Esophagus (tissue), 2 donors: ENCODE results near the gene MZB1. TPM values are rescaled to one million over a fixed set of nuclear protein-coding genes. Genes with fewer than 3 reads are reported as not detected.

ENCODE experiments used
- H3K27ac ChIP-seq, 2 donors: one replicate each; pipeline ENCODE4 v1.5.1; 2013; ENCODE audit warnings: low read depth in 2 of 2, mild to moderate bottlenecking in 2 of 2, inconsistent platforms in 1 of 2, low read length in 1 of 2, moderate library complexity in 1 of 2
- H3K27me3 ChIP-seq, 2 donors: one replicate each; pipeline ENCODE4 v1.6.1; 2013; ENCODE audit warnings: low read length in 2 of 2, control low read depth in 1 of 2, mild to moderate bottlenecking in 1 of 2; ENCODE audit not compliant: insufficient read depth in 2 of 2, control insufficient read depth in 1 of 2
- H3K36me3 ChIP-seq, 2 donors: one replicate each; pipeline ENCODE4 v1.6.1; 2013; ENCODE audit warnings: low read length in 1 of 2; ENCODE audit not compliant: control insufficient read depth in 2 of 2, insufficient read depth in 2 of 2
- H3K4me1 ChIP-seq, 2 donors: one replicate each; pipeline ENCODE4 v1.6.1; 2013; ENCODE audit warnings: low read length in 1 of 2; ENCODE audit not compliant: control insufficient read depth in 2 of 2, insufficient read depth in 2 of 2
- H3K4me3 ChIP-seq, 2 donors: one replicate each; pipeline ENCODE4 v1.5.1; 2013; ENCODE audit warnings: low read length in 2 of 2, mild to moderate bottlenecking in 2 of 2, low read depth in 1 of 2, moderate library complexity in 1 of 2
- H3K9me3 ChIP-seq, 2 donors: one replicate each; pipeline ENCODE4 v1.6.1; 2013; ENCODE audit warnings: mild to moderate bottlenecking in 2 of 2, low read depth in 1 of 2, low read length in 1 of 2, moderate library complexity in 1 of 2; ENCODE audit not compliant: control insufficient read depth in 2 of 2, insufficient read depth in 1 of 2
- WGBS, 2 donors: extraction: QIAGEN DNeasy Blood & Tissue Kit; methylation state at CpG; one replicate each; pipeline ENCODE4 v1.1.7; 2013; 5-methylcytosine and 5-hydroxymethylcytosine counted together
- polyA plus RNA-seq, 2 donors: library from polyadenylated mRNA; stranded (reverse); fragments of 200-250 nt; gene quantifications; one replicate each; pipeline ENCODE4 v1.2.3, GENCODE V29; 2013
- donor health status: healthy with polysubstance abuse.
- donor health status: Bipolar disorder and iron deficiency.

Gene MZB1
- polyA plus RNA-seq, 2 donors = 0.47 to 0.67 TPM

DNA sequence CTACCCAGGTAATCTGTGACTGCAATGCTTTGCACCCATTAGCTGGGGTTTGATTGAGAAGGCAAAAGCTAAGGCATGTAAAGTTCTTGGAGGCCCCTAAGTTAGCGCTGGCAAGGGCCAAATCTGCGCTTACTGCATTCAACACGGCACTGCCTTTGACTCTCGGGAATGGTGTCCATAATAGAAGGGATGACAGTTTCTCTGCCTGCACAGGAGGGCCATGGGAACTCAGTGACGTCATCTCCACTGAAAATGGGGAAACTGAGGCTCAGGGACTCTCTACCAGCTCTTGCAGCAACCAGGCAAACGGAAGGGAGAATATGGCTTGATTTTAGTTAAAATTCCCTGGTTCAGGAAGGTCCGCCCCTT is 13.7 kb upstream of the MZB1 start:
- 17 to 22% methylated on average over 7 of the region's 7 CpGs for WGBS, 2 donors
- H3K27me3 ChIP-seq = no peaks in the 10 kb centered on the region
- peaks cover 0 to 6% of the 10 kb centered on the region in 2 donors for H3K4me1 ChIP-seq
- no peaks in the 10 kb centered on the region for H3K9me3 ChIP-seq
- H3K4me3 ChIP-seq = peak overlapping the region; percentile 54 to 59
- peak overlapping the region; percentile 94 to 97 for H3K27ac ChIP-seq
- H3K36me3 ChIP-seq = no peaks in the 10 kb centered on the region

DNA sequence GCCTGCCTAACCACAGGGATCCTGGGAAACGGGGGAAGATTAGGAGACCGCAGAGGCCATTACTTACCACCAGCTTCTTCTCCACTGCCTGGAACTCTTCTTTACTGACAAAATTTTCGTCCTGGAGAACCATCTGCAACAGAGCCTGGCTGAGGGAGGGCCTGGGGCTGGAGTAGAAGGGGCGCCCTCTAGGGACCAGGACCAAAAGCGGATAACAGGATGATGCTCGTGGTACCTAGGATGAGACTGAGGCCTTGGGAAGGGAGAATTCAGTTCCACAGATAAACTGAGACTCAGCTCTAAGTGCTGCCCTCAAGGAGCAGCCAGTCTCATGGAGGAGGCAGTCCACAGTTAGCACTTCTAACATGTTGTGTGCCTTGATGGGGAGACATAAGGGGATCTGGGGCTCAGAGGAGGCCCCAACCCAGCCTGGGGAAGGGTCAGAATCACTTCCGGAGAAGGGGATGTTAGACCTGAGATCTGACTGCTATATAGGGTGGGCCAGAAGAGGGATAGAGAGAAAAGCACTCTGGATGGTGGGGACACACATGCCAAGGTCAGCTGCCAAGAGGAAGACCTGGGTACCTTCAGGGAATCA is 12.9 kb upstream of the MZB1 start:
- WGBS, 2 donors = 78 to 84% methylated on average over 7 of the region's 7 CpGs

DNA sequence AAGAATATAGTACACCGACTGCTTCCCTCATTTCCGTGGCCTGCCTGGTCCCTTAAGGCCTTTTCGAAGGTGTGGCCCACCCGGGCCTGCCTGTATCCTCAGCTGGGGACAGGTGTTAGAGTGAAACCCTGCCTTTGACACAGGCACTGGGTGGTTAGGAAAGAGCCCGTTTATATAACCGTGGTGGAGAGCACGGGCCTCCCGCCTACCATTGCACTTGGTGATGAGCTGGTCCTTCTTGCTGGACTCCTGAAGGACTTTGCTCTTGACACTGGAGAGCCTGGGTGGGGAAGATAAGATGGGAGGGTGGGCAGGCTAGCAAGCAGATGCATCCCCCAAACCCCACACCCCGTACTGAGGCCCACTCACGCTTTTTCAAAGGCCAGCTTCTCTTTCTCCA is 11.8 kb upstream of the MZB1 start:
- Histone ChIP-seq H3K4me1 (peaks cover 0 to 2% of the 10 kb centered on the region in 2 donors), H3K4me3 (no peak overlapping the region)
- WGBS, 2 donors = 92 to 94% methylated on average over 10 of the region's 10 CpGs

More for the DNA sequence above, 12.9 kb upstream of the MZB1 start:
- Histone ChIP-seq H3K4me3 (no peak overlapping the region), H3K4me1 (peaks cover 0 to 6% of the 10 kb centered on the region in 2 donors), H3K27ac (peak overlapping the region in 1 of 2 donors; percentile 7), H3K9me3 (no peaks in the 10 kb centered on the region), H3K27me3 (no peaks in the 10 kb centered on the region), H3K36me3 (no peaks in the 10 kb centered on the region)

DNA sequence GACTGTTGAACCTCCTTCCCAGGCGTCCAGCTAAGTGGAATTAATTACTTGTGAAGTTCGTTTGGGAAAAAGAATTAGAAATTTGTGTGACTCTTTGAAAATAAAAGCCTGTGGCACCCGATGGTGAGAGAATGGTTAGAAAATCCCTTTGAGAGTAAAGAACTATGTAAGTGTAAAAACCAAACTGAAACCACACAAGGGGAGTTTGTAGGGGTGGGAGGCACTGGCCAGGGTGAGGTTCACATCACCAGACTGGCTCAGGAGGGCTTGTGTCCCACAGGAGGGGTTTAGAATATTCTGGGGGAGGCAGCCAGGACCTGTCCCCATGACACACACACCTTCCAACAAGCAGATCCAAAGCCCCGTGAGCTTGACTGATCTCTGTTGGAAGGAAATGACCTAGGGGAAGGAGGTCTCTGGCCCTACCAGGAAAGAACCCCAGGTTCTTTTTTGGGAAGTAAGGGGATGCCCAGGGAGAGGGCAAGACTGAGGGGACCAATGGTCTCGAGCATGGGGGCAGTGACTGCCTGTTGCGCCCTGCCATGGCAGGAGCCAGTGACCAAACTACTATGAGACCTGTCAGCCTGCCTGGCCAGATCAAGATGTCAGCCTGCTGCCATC is 9.9 kb upstream of the MZB1 start:
- no peaks in the 10 kb centered on the region for H3K27me3 ChIP-seq
- no peaks in the 10 kb centered on the region for H3K9me3 ChIP-seq
- 75 to 76% methylated on average over 6 of the region's 6 CpGs for WGBS, 2 donors
- no peaks in the 10 kb centered on the region for H3K36me3 ChIP-seq
- peaks cover 0 to 5% of the 10 kb centered on the region in 2 donors for H3K4me1 ChIP-seq
- H3K27ac ChIP-seq = no peak overlapping the region
- H3K4me3 ChIP-seq = no peak overlapping the region

More for the DNA sequence above, 11.8 kb upstream of the MZB1 start:
- no peaks in the 10 kb centered on the region for H3K9me3 ChIP-seq
- H3K27me3 ChIP-seq = no peaks in the 10 kb centered on the region
- no peaks in the 10 kb centered on the region for H3K36me3 ChIP-seq
- no peak overlapping the region for H3K27ac ChIP-seq

DNA sequence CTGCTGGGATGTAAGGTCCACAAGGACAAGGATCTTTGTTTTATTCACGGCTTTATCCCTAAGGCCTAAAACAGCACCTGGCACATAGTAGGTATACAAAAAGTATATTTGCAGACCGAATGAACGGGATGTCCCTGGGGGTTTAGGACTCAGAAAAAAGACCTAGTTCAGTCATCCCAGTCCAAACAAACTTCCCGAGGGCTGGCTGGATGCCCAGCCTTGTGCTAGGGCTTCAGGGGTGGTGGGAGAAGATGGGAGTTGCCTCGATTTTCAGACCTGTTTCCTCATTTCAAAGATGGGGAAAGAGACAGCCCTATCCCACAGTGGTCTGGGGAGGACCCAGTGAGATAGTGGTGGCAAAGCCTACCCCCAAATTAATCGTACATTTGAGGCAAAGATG is 8.2 kb upstream of the MZB1 start:
- H3K4me1 ChIP-seq = peaks cover 9 to 10% of the 10 kb centered on the region in 2 donors
- WGBS, 2 donors = 28 to 45% methylated on average over 6 of the region's 6 CpGs
- H3K9me3 ChIP-seq = no peaks in the 10 kb centered on the region
- H3K27ac ChIP-seq = no peak overlapping the region
- H3K27me3 ChIP-seq = no peaks in the 10 kb centered on the region
- no peaks in the 10 kb centered on the region for H3K36me3 ChIP-seq
- no peak overlapping the region for H3K4me3 ChIP-seq

DNA sequence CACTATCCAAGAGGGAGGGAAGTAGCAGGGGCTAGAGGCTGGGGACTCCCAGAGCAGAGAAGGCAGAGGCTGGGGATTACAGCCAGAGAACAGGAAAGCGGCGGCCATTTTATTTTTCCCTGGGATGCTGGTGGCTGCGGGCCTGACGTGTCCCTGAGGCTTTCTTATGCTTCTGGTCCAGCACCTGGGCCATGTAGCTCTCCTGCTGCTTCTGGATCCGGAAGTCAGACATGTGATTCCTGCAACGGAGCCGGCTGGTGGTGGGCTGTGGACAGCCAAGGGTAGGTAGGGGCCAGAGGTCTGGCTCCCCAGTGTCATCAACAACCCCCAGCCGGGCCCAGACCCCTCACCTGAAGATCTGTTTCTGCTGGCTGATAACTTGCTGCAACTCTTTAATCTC is 7.0 kb upstream of the MZB1 start:
- WGBS, 2 donors = 93 to 95% methylated on average over 8 of the region's 8 CpGs
- Histone ChIP-seq H3K4me3 (no peak overlapping the region), H3K9me3 (no peaks in the 10 kb centered on the region), H3K27ac (no peak overlapping the region), H3K27me3 (no peaks in the 10 kb centered on the region), H3K4me1 (peaks cover 10 to 13% of the 10 kb centered on the region in 2 donors), H3K36me3 (no peaks in the 10 kb centered on the region)

DNA sequence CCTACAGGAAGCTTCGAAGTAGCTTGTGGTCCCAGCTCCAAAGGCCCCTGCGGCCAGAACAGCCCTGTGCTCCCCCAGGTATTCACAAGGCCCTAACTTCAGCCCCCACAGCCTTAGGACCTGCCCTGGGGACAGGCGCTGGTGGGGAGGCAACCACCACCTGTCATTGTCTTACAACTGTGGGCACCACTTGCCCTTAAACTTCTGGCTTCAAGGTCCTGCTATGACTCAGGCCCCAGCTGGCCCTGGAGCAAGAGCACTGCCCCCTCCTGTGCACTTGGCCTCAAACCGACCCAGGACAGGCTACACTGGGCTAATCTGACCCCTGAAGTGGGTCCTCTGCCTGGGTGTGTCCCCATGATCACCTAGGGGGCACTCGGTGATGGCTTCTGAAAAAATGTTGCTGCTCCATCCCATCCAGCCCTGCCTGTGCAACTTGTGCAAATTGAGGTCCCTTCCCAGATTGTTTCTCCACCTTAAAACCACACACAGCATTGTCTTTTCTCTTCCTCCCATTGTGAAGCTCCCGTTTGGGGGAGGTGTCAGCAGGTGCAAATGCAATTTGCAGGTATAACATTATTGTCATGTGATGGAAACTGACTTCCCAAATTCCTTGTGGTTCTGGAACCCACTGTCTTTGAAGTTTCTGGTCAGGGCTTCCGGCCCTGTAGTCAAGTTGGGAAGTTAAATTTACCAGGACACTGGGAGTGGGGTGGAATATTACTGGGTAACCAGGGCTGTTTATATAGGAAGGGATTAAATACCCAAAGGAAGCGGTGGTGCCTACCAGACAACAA is 6.3 kb upstream of the MZB1 start:
- no peaks in the 10 kb centered on the region for H3K36me3 ChIP-seq
- H3K4me1 ChIP-seq = peaks cover 10 to 17% of the 10 kb centered on the region in 2 donors
- H3K27ac ChIP-seq = no peak overlapping the region
- no peaks in the 10 kb centered on the region for H3K9me3 ChIP-seq
- 79 to 85% methylated on average over 8 of the region's 8 CpGs for WGBS, 2 donors
- no peak overlapping the region for H3K4me3 ChIP-seq
- no peaks in the 10 kb centered on the region for H3K27me3 ChIP-seq

DNA sequence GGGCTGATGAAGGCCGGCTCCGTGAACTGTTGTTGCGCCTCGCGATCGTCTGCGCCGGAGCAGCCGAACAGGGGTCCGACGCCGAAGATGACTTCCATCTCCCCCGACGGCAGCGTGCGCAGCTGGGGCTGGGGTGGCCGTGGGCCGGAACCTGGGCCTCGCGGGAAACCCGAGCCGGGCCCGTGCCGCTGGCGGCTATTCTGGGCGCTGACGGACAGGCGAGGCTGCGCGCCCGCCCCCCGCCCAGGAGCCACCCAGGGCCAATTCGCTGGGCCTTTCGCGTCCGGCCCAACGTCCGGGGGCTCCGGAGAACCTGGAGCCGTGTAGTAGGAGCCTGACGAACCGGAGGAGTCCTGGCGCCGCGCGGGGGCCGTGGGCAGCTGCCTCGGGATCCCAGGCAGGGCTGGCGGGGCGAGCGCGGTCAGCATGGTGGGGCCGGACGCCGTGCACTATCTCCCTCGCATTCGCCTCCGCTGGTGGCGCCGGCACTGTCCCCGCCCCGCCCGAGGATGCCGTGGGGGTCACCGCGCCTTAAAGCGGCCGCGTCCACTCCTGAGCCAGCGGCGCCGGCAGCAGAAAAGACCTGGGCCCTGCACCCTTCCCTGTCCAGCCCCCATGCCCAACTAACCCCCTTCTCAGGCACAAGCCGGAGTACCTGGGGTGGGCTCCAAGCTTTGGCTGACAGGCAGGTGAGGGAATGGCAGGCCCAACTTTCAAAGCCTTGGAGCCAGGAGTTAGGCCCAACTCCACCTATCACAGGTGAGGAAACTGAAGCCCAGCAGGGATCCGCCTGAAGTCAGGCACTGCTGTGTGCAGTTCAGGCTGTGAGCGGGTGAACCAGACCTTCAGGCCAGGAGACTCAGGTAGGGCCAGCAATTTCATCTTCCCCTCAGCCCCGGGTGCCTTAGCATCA is 5.2 kb upstream of the MZB1 start, which contains the start of gene PROB1:
Gene PROB1 (minus strand): TSS at position 451 of the 913 bp plus-strand sequence. CDS start 23 bp downstream, at position 428.
- no peak within 1 kb of the TSS for H3K27ac ChIP-seq

DNA sequence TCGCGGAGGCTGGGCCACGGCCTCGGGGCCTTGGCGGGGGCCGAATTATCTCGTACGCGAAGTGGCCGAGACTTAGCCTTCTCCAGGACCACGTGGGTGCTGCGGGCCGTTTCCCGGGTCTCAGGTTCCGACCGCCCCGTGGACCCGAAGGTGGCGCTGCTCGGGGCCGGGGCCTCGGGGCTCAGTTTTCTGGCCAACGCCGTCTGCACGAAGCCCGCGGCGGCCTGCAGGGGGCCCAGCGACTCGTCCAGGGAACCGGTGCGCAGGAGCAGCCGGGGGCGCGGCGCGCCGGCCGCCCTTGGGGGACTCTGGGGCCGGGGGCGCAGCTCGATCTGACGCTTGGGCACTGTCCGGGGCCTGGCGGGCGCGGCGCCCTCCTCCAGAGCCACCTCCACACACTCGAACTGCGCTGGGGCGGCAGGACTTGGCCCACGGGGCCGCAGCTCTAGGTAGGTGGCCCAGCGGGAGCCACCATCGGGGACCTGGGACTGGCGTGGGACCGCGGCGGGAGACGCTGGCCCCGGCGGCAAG is 4.5 kb upstream of the MZB1 start:
- H3K27ac ChIP-seq = no peak overlapping the region

More for the DNA sequence above, 5.2 kb upstream of the MZB1 start, which contains the start of gene PROB1:
- H3K4me1 ChIP-seq = peaks cover 10 to 20% of the 10 kb centered on the region in 2 donors
- H3K9me3 ChIP-seq = no peaks in the 10 kb centered on the region
- H3K4me3 ChIP-seq = peak within 1 kb of the TSS; percentile 42 to 56
- WGBS, 2 donors = 39 to 41% methylated on average over 64 to 76 of the region's 76 CpGs
- no peaks in the 10 kb centered on the region for H3K36me3 ChIP-seq
- H3K27me3 ChIP-seq = no peaks in the 10 kb centered on the region

More for the DNA sequence above, 4.5 kb upstream of the MZB1 start:
- H3K4me1 ChIP-seq = peaks cover 10 to 24% of the 10 kb centered on the region in 2 donors
- WGBS, 2 donors = 8% methylated on average over 57 to 62 of the region's 62 CpGs
- H3K36me3 ChIP-seq = no peaks in the 10 kb centered on the region
- peak overlapping the region; percentile 42 to 56 for H3K4me3 ChIP-seq
- no peaks in the 10 kb centered on the region for H3K27me3 ChIP-seq
- no peaks in the 10 kb centered on the region for H3K9me3 ChIP-seq
